GM12873 (cell line): ENCODE measurements around the gene PRRG4.

ENCODE experiments used
- TF ChIP-seq, protein P1 (sequence below): IDR thresholded peaks from 2 replicates; pipeline ENCODE4 v1.5.1; 2012; ENCODE audit warnings: low read depth, mild to moderate bottlenecking, moderate library complexity, low read length, control low read depth; ENCODE audit not compliant: insufficient read depth; ENCODE audit errors: missing control alignments

The PRRG4 gene

GRCh38 chr11:32890843-32891656 is 61.3 kb downstream of the PRRG4 start:
- TF ChIP-seq, protein P1, sequence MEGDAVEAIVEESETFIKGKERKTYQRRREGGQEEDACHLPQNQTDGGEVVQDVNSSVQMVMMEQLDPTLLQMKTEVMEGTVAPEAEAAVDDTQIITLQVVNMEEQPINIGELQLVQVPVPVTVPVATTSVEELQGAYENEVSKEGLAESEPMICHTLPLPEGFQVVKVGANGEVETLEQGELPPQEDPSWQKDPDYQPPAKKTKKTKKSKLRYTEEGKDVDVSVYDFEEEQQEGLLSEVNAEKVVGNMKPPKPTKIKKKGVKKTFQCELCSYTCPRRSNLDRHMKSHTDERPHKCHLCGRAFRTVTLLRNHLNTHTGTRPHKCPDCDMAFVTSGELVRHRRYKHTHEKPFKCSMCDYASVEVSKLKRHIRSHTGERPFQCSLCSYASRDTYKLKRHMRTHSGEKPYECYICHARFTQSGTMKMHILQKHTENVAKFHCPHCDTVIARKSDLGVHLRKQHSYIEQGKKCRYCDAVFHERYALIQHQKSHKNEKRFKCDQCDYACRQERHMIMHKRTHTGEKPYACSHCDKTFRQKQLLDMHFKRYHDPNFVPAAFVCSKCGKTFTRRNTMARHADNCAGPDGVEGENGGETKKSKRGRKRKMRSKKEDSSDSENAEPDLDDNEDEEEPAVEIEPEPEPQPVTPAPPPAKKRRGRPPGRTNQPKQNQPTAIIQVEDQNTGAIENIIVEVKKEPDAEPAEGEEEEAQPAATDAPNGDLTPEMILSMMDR: no peak

DNA sequence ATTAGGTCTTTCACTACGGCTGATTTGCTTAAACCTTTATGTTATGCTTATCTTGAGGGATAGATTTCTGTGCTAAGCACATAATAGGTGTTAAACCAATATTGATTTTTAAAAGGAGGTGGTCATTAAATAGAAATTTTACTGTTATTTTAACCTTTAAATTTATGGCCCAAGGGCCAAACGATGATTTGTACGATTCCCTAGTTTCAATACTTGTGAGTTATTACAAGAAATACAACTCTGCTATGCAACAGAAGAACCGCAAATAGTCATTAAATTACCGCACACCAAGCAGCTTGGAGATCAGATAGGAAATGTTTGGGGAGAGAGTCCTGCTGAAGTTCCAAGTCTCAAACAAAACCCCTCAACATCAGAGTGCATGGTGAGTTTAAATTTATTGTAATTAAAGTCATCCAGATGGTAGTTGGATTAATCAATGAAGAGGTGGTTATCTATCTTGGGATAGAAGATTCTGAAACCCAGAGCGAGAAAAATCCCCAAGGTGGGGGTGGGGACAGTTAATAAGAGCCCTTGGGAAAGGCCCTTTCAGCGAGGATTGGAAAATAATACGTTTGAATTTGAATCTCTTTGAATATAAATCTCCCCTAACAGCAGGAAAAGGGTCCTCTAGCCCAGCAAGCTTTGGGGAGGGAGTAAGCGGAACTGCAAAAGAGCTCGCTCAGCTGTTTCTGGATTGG is 62.1 kb downstream of the PRRG4 start:
- TF ChIP-seq, protein P1: no peak

DNA sequence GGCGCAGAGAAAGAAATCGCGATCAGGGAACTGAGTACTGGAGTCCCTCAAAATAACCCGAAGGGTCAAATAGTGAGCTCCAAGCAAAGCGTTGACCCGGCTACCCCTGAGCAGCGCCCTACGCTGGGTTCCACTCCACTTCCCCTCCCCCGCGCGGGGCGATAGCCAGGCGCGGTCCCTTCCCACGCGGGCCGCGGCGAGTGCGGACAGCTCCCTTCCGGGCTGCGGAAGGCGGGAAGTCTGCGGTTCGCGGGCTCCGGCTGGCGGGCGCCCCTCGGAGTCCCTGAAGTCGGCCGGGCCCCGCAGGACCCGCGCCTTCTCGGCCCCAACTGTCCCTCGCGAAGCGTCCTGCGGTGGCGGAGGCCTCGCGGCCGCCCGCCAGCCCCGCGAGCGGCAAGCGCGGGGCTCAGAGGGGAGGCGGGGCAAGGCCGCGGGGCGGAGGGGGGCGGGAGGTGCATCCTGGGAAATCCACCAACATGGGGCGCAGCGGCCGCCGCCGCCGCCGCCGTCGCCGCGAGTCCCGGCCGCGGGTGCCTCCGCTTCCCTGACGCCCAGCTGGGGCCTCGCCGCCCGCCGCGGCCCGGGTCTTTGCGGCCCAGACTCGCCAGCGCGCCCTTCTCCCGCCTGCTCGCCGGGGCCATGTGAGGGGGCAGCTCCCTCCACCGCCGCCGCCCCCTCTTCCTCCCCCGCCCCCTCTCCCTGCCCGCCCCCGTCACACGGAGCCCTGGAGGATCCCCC is 62.8 kb downstream of the PRRG4 start, which contains the start of gene QSER1:
TSS of gene QSER1 (plus strand) at position 457 of the 738 bp plus-strand sequence. CDS start 315 bp downstream, outside the sequence.
- TF ChIP-seq, protein P1: no peak

GRCh38 chr11:32893093-32893342 is 63.3 kb downstream of the PRRG4 start:
- TF ChIP-seq, protein P1: no peak

- TF ChIP-seq, protein P1: peak; percentile 52
These were observed 63.8 kb downstream of the PRRG4 start for GRCh38 chr11:32893343-32894148.

DNA sequence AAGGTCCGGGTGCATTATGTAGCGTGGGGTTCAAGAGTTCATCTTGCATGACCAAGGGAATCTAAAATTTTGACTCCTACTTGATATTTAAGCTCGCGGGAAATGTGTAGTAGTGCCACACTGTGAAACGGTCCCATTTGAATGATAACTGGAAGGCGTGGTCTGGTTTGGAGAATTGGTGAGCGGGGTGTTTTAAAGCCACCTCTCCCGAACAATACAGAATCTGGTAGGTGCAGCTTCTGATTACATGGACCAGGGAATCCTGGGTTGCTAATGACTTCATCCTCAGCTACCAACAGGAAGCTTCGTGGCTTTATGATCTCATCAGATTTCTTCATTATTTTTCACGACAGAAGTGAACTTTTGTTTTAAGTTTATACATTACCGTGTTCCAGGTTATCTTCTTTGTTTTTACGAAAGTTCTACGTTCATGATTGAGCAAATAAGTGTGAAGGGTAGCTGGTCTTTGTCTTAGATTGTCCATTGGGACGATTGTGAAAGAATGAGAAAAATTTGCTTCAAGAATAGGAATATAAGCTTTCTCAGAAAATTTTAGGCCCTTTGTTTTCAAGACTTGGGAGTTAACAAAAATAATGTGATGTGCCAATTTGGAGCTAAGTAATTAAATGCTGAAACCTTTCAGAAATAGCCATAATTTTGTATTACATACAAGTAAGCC is 64.6 kb downstream of the PRRG4 start:
- TF ChIP-seq, protein P1: no peak
